GM12874 (cell line): ENCODE data around the gene TSPO2.

Experiments
- CTCF ChIP-seq: IDR thresholded peaks from 2 replicates; pipeline ENCODE4 v1.5.1; 2011; ENCODE audit warnings: low read depth, mild to moderate bottlenecking, control low read depth, low read length, moderate library complexity; ENCODE audit not compliant: insufficient read depth

The TSPO2 gene

DNA sequence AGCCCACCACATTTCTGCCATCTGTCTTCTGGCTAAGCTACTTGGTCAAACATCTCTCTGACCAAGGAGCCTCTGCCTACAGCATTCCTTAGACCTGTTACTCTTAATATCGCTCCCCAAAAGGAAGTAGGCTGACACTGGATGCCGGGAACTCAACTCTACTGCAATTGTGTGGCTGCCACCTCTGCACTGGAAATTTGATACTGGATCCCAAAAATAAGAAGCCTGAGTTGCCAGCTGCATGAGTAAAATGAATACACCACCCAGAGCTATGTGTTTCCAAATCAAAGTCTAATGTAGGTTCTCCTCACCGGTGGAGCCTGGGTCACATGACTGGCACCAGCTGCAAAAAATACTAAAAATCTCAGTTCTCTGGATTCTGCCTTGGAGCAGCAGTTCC lies 40.1 kb upstream of the TSPO2 start:
- no peak for TF ChIP-seq CTCF

GRCh38 chr6:41006217-41006616 lies 36.0 kb upstream of the TSPO2 start:
- TF ChIP-seq CTCF: peak; percentile 47; the same call in 1 of the 2 replicates

DNA sequence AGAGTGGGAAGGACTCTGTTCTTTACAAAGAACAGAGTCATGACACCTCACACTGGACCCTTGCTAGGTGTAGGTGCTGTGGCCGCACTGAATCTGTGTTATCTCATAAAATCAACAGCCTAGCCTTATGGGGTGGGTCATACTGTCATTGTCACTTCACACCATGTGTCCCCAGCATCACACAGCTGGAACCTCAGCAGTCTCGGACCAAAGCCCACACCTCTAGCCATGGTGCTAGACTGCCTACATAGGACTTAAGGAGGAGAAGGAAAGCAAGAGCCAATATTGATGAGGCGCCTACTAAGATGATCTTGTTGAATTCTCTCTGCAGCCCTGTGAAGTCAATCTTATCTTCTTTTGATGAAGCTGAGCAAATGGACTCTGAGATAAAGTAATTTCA lies 34.3 kb upstream of the TSPO2 start:
- no peak for TF ChIP-seq CTCF

DNA sequence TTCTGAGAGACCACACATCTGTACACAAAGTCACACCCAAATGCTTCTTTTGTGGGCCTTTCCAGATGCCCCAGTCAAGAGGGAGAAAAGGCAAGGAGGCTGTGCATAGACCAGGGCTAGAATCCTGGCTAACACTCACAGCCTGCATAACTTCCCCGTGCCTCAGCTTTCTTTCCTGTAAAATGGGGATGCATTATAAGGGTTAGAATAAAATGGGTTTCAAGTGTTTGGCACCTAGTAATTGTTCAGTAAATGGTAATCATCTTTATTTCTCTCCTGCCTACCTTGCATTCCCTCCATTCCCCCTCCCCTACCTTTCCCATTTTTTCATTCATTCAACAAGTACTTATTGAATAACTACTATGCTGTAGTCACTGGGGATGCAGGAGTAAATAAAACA lies 32.6 kb upstream of the TSPO2 start:
- TF ChIP-seq CTCF: no peak

DNA sequence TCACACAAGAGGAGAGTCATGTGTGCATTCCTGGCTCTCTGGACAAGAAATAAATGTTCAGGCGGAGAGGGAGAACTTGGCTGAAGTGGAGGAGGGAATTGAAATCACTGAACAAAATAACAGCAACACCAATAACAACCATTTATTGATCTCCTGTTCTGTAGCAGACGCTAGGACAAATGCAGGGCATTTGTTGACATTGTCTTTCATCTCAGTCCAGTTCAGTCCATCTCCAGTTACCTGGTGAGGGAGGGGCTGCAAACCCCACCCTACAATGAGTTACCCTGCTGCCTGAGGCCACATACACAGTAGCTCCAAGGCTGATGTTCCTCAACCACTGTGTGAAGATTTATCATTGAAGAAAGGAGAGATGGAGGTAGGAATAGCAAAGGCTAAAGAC lies 30.6 kb upstream of the TSPO2 start:
- TF ChIP-seq CTCF: no peak

DNA sequence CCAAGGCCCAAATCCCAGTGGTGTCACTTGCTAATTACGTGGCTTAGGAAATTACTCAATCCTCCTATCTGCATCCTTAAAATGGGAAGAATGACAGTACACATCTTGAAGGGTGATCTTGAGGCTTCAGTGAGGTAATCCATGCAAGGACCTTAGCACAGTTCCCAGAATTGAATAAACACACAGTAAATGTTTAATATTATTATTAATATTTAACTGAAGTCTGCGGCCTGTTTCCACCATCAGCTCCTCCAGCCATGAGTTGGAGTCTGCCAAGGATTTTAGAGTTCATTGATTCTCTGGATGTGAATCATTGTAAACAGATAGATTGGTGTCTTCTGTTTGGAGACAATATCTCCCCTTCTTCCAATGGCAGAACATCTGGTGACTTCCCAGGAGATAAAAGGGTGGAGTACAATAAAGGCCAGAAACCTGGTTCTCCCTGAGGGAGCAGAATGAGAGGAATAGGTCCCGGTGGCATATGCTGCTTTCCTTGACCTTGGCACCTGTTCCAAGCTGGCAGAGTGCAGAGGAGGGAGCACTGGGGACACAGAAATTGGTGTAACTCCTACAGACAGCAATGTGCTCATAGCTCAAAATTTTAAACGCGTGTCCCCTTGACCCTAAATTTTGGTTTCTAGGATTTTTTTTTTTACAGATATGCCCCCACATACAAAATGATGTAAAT lies 28.7 kb upstream of the TSPO2 start:
- no peak for TF ChIP-seq CTCF

- TF ChIP-seq CTCF: no peak
Observed at GRCh38 chr6:41014780-41015179, 27.5 kb upstream of the TSPO2 start.
